Measurements from ENCODE around the gene KCNAB1. TPM values are rescaled to one million over a fixed set of nuclear protein-coding genes. Genes with fewer than 3 reads are reported as not detected.
A peak's percentile ranks its signal among the peaks of the same experiment; 100 is the strongest.

KCNAB1 gene
- total and polyA plus RNA-seq, 2 donors (not counting 1 experiment from before 2014, with no cell fraction given), result not detected

- ATAC-seq (ENCODE audit: low read depth), result no peak
Observed at GRCh38 chr3:156449710-156450574, 329.6 kb downstream of the KCNAB1 start.

GRCh38 chr3:156455839-156456238 lies 335.5 kb downstream of the KCNAB1 start:
- Mint-ChIP-seq H3K4me1 (peaks cover 4% of the 10 kb centered on the region), H3K27ac (no peak overlapping the region), H3K9me3 (ENCODE audit: insufficient read depth) (no peaks in the 10 kb centered on the region), H3K4me3 (no peak overlapping the region), H3K27me3 (peaks cover 9% of the 10 kb centered on the region)
- Histone ChIP-seq H3K27me3 (replicated peaks in 1 of 4; ENCODE audit: control extremely low read depth in 1 of 4, control insufficient read depth in 3 of 4, insufficient read depth in 4 of 4, low read length in 3 of 4) (peaks cover 0 to 4% (median 0%) of the 10 kb centered on the region in 4 experiments), H3K36me3 (replicated peaks in 1 of 2; ENCODE audit: control extremely low read depth in 1 of 2, control insufficient read depth in 1 of 2, extremely low read depth in 1 of 2, insufficient read depth in 2 of 2, low read length in 1 of 2) (no peaks in the 10 kb centered on the region), H4K20me1 (ENCODE audit: control insufficient read depth, insufficient read depth, low read length, poor library complexity, severe bottlenecking) (no peaks in the 10 kb centered on the region), H3K9ac (ENCODE audit: low read length) (no peak overlapping the region), H2AFZ (ENCODE audit: insufficient read depth, low read depth, low read length, poor library complexity, severe bottlenecking) (no peak overlapping the region), H3K4me1 (ENCODE audit: control insufficient read depth in 2 of 2, insufficient read depth in 2 of 2, low read length in 2 of 2) (peaks cover 0 to 4% of the 10 kb centered on the region in 2 donors), H3K4me2 (replicated peaks; ENCODE audit: low read depth, low read length, poor library complexity, severe bottlenecking) (no peak overlapping the region), H3K79me2 (ENCODE audit: control insufficient read depth, insufficient read depth, low read length) (no peaks in the 10 kb centered on the region), H3K4me3 (ENCODE audit: control extremely low read depth in 1 of 5, extremely low read depth in 1 of 5, insufficient read depth in 1 of 5, low read depth in 2 of 5, low read length in 4 of 5) (no peak overlapping the region), H3K27ac (ENCODE audit: low read length in 2 of 2) (no peak overlapping the region), H3K9me3 (ENCODE audit: control extremely low read depth in 1 of 3, control insufficient read depth in 2 of 3, insufficient read depth in 1 of 3, low read length in 2 of 3) (no peaks in the 10 kb centered on the region)
- intact Hi-C loops (cut with micrococcal nuclease), result no loop called here
- ChIA-PET CTCF (interaction anchor here (1.7 kb wide), 1 partner anchor 52 kb away, joined by 6 read pairs; no protein-coding TSS in a partner anchor), POLR2A (no interaction called here)
- 90% methylated on average over 2 of the region's 4 CpGs for WGBS (ENCODE audit: insufficient coverage)
- ATAC-seq (ENCODE audit: low read depth), result no peak
- TF ChIP-seq, protein P1, sequence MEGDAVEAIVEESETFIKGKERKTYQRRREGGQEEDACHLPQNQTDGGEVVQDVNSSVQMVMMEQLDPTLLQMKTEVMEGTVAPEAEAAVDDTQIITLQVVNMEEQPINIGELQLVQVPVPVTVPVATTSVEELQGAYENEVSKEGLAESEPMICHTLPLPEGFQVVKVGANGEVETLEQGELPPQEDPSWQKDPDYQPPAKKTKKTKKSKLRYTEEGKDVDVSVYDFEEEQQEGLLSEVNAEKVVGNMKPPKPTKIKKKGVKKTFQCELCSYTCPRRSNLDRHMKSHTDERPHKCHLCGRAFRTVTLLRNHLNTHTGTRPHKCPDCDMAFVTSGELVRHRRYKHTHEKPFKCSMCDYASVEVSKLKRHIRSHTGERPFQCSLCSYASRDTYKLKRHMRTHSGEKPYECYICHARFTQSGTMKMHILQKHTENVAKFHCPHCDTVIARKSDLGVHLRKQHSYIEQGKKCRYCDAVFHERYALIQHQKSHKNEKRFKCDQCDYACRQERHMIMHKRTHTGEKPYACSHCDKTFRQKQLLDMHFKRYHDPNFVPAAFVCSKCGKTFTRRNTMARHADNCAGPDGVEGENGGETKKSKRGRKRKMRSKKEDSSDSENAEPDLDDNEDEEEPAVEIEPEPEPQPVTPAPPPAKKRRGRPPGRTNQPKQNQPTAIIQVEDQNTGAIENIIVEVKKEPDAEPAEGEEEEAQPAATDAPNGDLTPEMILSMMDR (IDR thresholded peaks at IDR 0.05), result no peak
- TF ChIP-seq EZH2 (IDR thresholded peaks at IDR 0.05; ENCODE audit: borderline replicate concordance, insufficient read depth, low read depth, low read length, poor library complexity, severe bottlenecking), result no peak
- no peak for DNase-seq

More at GRCh38 chr3:156449710-156450574, 329.6 kb downstream of the KCNAB1 start:
- Mint-ChIP-seq H3K9me3 (ENCODE audit: insufficient read depth) (no peaks in the 10 kb centered on the region), H3K27me3 (peaks cover 16% of the 10 kb centered on the region), H3K27ac (no peak overlapping the region), H3K4me3 (no peak overlapping the region), H3K4me1 (peaks cover 9% of the 10 kb centered on the region)
- H3K9me3 ChIP-seq (ENCODE audit: control extremely low read depth in 1 of 3, control insufficient read depth in 2 of 3, insufficient read depth in 1 of 3, low read length in 2 of 3), result no peaks in the 10 kb centered on the region
- 0% methylated on average over 1 of the region's 2 CpGs for whole genome bisulfite sequencing (ENCODE audit: insufficient coverage)
- H3K9ac ChIP-seq (ENCODE audit: low read length), result no peak overlapping the region
- TF ChIP-seq, protein P1 (IDR thresholded peaks at IDR 0.05), result peak; percentile 44
- no peak for TF ChIP-seq EZH2 (IDR thresholded peaks at IDR 0.05; ENCODE audit: borderline replicate concordance, insufficient read depth, low read depth, low read length, poor library complexity, severe bottlenecking)
- intact Hi-C loops (cut with micrococcal nuclease), result no loop called here
- H3K79me2 ChIP-seq (ENCODE audit: control insufficient read depth, insufficient read depth, low read length), result no peaks in the 10 kb centered on the region
- DNase-seq, result peak; percentile 12
- no peaks in the 10 kb centered on the region for H3K36me3 ChIP-seq (replicated peaks in 1 of 2; ENCODE audit: control extremely low read depth in 1 of 2, control insufficient read depth in 1 of 2, extremely low read depth in 1 of 2, insufficient read depth in 2 of 2, low read length in 1 of 2)
- H2AFZ ChIP-seq (ENCODE audit: insufficient read depth, low read depth, low read length, poor library complexity, severe bottlenecking), result no peak overlapping the region
- H3K27ac ChIP-seq (ENCODE audit: low read length in 2 of 2), result no peak overlapping the region
- POLR2A ChIA-PET, result no interaction called here
- CTCF ChIA-PET, result interaction anchor here (0.6 to 3.1 kb wide), 16 partner anchors 11 to 1331 kb away, joined by 3 to 16 read pairs (median 4); partner anchors contain the start of gene SSR3
- no peak overlapping the region for H3K4me3 ChIP-seq (ENCODE audit: control extremely low read depth in 1 of 5, extremely low read depth in 1 of 5, insufficient read depth in 1 of 5, low read depth in 2 of 5, low read length in 4 of 5)
- no peaks in the 10 kb centered on the region for H3K27me3 ChIP-seq (replicated peaks in 1 of 4; ENCODE audit: control extremely low read depth in 1 of 4, control insufficient read depth in 3 of 4, insufficient read depth in 4 of 4, low read length in 3 of 4)
- H3K4me2 ChIP-seq (replicated peaks; ENCODE audit: low read depth, low read length, poor library complexity, severe bottlenecking), result no peak overlapping the region
- H3K4me1 ChIP-seq (ENCODE audit: control insufficient read depth in 2 of 2, insufficient read depth in 2 of 2, low read length in 2 of 2), result peaks cover 4% of the 10 kb centered on the region in 2 donors
- H4K20me1 ChIP-seq (ENCODE audit: control insufficient read depth, insufficient read depth, low read length, poor library complexity, severe bottlenecking), result no peaks in the 10 kb centered on the region

Data from B cell (primary cell).